Erythroblast (primary cell): ENCODE results near the gene PLAC8L1.

Experiments used
- DNase-seq, 2 experiments: peaks; one replicate each; lab custom pipeline; 2025; lab: John Stamatoyannopoulos, UW
- GATA1 ChIP-seq: IDR thresholded peaks from 2 replicates; pipeline ENCODE4 v1.6.1; 2011; ENCODE audit warnings: low read depth, mild to moderate bottlenecking, control low read depth, low read length, moderate library complexity
- POLR2A ChIP-seq: IDR thresholded peaks from 2 replicates; pipeline ENCODE4 v1.6.1; 2011; ENCODE audit warnings: mild to moderate bottlenecking, low read length

Gene PLAC8L1

GRCh38 chr5:146101646-146102045 lies 3.7 kb downstream of the PLAC8L1 start:
- no peak for DNase-seq
- TF ChIP-seq GATA1 = no peak
- TF ChIP-seq POLR2A = no peak

- no peak for TF ChIP-seq POLR2A
- TF ChIP-seq GATA1 = no peak
- DNase-seq = no peak
Measured at GRCh38 chr5:146098047-146098446, 7.3 kb downstream of the PLAC8L1 start.

GRCh38 chr5:146091881-146092280 lies 13.5 kb downstream of the PLAC8L1 start:
- TF ChIP-seq POLR2A (no peak), GATA1 (no peak)
- no peak for DNase-seq

- no peak for TF ChIP-seq GATA1
- TF ChIP-seq POLR2A = no peak
- DNase-seq = no peak
Measured at GRCh38 chr5:146089287-146089686, 16.1 kb downstream of the PLAC8L1 start.

GRCh38 chr5:146088098-146088497 lies 17.3 kb downstream of the PLAC8L1 start:
- TF ChIP-seq GATA1 = no peak
- TF ChIP-seq POLR2A = no peak
- no peak for DNase-seq

- TF ChIP-seq POLR2A = no peak
- TF ChIP-seq GATA1 = no peak
- no peak for DNase-seq
Measured at GRCh38 chr5:146084376-146084775, 21.0 kb downstream of the PLAC8L1 start.

GRCh38 chr5:146082798-146083197 lies 22.6 kb downstream of the PLAC8L1 start:
- TF ChIP-seq GATA1 (no peak), POLR2A (no peak)
- DNase-seq = no peak

- TF ChIP-seq POLR2A = no peak
- TF ChIP-seq GATA1 = no peak
- DNase-seq = no peak
Measured at GRCh38 chr5:146081556-146081955, 23.8 kb downstream of the PLAC8L1 start.

GRCh38 chr5:146079695-146080373 lies 25.5 kb downstream of the PLAC8L1 start:
- no peak for DNase-seq
- TF ChIP-seq GATA1 = no peak
- no peak for TF ChIP-seq POLR2A

- DNase-seq = no peak
- TF ChIP-seq POLR2A (no peak), GATA1 (no peak)
Measured at GRCh38 chr5:146078566-146078965, 26.8 kb downstream of the PLAC8L1 start.

GRCh38 chr5:146076455-146076854 lies 28.9 kb downstream of the PLAC8L1 start:
- TF ChIP-seq POLR2A = no peak
- DNase-seq = no peak

GRCh38 chr5:146076028-146076427 lies 29.3 kb downstream of the PLAC8L1 start:
- DNase-seq = no peak
- TF ChIP-seq GATA1 (no peak), POLR2A (no peak)

- no peak for TF ChIP-seq GATA1
- TF ChIP-seq POLR2A = no peak
Measured at GRCh38 chr5:146073239-146073900, 32.0 kb downstream of the PLAC8L1 start.

GRCh38 chr5:146072595-146072994 lies 32.8 kb downstream of the PLAC8L1 start:
- no peak for DNase-seq
- TF ChIP-seq POLR2A = no peak
- TF ChIP-seq GATA1 = no peak

More at GRCh38 chr5:146073239-146073900, 32.0 kb downstream of the PLAC8L1 start:
- DNase-seq = no peak

GRCh38 chr5:146071171-146071570 lies 34.2 kb downstream of the PLAC8L1 start:
- DNase-seq = no peak
- TF ChIP-seq POLR2A (no peak), GATA1 (no peak)

GRCh38 chr5:146070746-146071145 lies 34.6 kb downstream of the PLAC8L1 start:
- TF ChIP-seq POLR2A (no peak), GATA1 (no peak)
- no peak for DNase-seq
